Activated CD8-positive, alpha-beta memory T cell treated with anti-CD3 and anti-CD28 coated beads, Interleukin-2, amount 50 U/mL, for 24 hours (primary cell): ENCODE results near the gene GSTK1.
"Not testable (repeated sequence)": the region's sequence is repeated elsewhere in the genome, so short reads cannot be mapped to it uniquely, and the experiment has no call there.

ENCODE experiments used
- DNase-seq: peaks from one replicate; pipeline ENCODE4 v3.0.0-alpha.2; 2020; ENCODE audit errors: extremely low read depth

GSTK1 gene

GRCh38 chr7:143238289-143238980 is 24.8 kb upstream of the GSTK1 start:
- no peak for DNase-seq

GRCh38 chr7:143239813-143240212 is 23.4 kb upstream of the GSTK1 start:
- DNase-seq = no peak

GRCh38 chr7:143240291-143241168 is 22.7 kb upstream of the GSTK1 start:
- peak; percentile 27 for DNase-seq

GRCh38 chr7:143242306-143242705 is 20.9 kb upstream of the GSTK1 start:
- no peak for DNase-seq

- no peak for DNase-seq
Measured at GRCh38 chr7:143243111-143243510, 20.1 kb upstream of the GSTK1 start.

- no peak for DNase-seq
Measured at GRCh38 chr7:143243614-143244013, 19.6 kb upstream of the GSTK1 start.

- no peak for DNase-seq
Measured at GRCh38 chr7:143244321-143244720, 18.9 kb upstream of the GSTK1 start.

- no peak for DNase-seq
Measured at GRCh38 chr7:143245123-143245522, 18.1 kb upstream of the GSTK1 start.

- DNase-seq = no peak
Measured at GRCh38 chr7:143247372-143247771, 15.9 kb upstream of the GSTK1 start.

GRCh38 chr7:143248761-143249354 is 14.4 kb upstream of the GSTK1 start:
- DNase-seq = no peak

- no peak for DNase-seq
Measured at GRCh38 chr7:143250199-143250598, 13.0 kb upstream of the GSTK1 start.

- no peak for DNase-seq
Measured at GRCh38 chr7:143250822-143251221, 12.4 kb upstream of the GSTK1 start.

- DNase-seq = no peak
Measured at GRCh38 chr7:143252006-143252405, 11.2 kb upstream of the GSTK1 start.

GRCh38 chr7:143255564-143255963 is 7.7 kb upstream of the GSTK1 start:
- no peak for DNase-seq

GRCh38 chr7:143256325-143256724 is 6.9 kb upstream of the GSTK1 start:
- no peak for DNase-seq

GRCh38 chr7:143256932-143257331 is 6.3 kb upstream of the GSTK1 start:
- no peak for DNase-seq

GRCh38 chr7:143257501-143257900 is 5.7 kb upstream of the GSTK1 start:
- DNase-seq = no peak

GRCh38 chr7:143258831-143259230 is 4.4 kb upstream of the GSTK1 start:
- no peak for DNase-seq

- DNase-seq = no peak
Measured at GRCh38 chr7:143259765-143260164, 3.5 kb upstream of the GSTK1 start.

- no peak for DNase-seq
Measured at GRCh38 chr7:143261901-143262300, 1.3 kb upstream of the GSTK1 start.

GRCh38 chr7:143264196-143264568 is 941 bp downstream of the GSTK1 start:
- not testable (repeated sequence) for DNase-seq

GRCh38 chr7:143265017-143265693 is 1.9 kb downstream of the GSTK1 start:
- no peak for DNase-seq
